WERI-Rb-1 (cell line): ENCODE results near the gene PRDM12.

ENCODE experiments used
- DNase-seq: peaks from one replicate; pipeline ENCODE4 v3.0.0-alpha.2; 2020
- H3K27ac ChIP-seq: fragments of 250-450 bp; sonication (Bioruptor Pico); 2 replicates; pipeline ENCODE4 v1.5.1; 2020; ENCODE audit warnings: mild to moderate bottlenecking, moderate library complexity
- H3K27me3 ChIP-seq: fragments of 250-450 bp; sonication (Bioruptor Pico); 2 replicates; pipeline ENCODE4 v1.5.1; 2021; ENCODE audit warnings: mild to moderate bottlenecking, low read depth, moderate library complexity; ENCODE audit not compliant: insufficient read depth, severe bottlenecking
- H3K36me3 ChIP-seq: fragments of 250-450 bp; sonication (Bioruptor Pico); 2 replicates; pipeline ENCODE4 v1.5.1; 2020; ENCODE audit warnings: mild to moderate bottlenecking, moderate library complexity
- H3K4me3 ChIP-seq: 2 replicates; pipeline ENCODE4 v1.5.1; 2011; ENCODE audit warnings: low read depth, mild to moderate bottlenecking, control low read depth, low read length
- H3K9me3 ChIP-seq: fragments of 250-450 bp; sonication (Bioruptor Pico); 2 replicates; pipeline ENCODE4 v1.5.1; 2021; ENCODE audit warnings: mild to moderate bottlenecking, moderate library complexity; ENCODE audit not compliant: severe bottlenecking
- CTCF ChIP-seq: IDR thresholded peaks from 2 replicates; pipeline ENCODE4 v1.5.1; 2011; ENCODE audit warnings: low read depth, mild to moderate bottlenecking, control low read depth, inconsistent platforms, low read length

The PRDM12 gene

GRCh38 chr9:130663977-130664250 lies 480 bp upstream of the PRDM12 start:
- Histone ChIP-seq H3K4me3 (no peak overlapping the region), H3K27me3 (peaks cover 94% of the 10 kb centered on the region), H3K27ac (no peak overlapping the region), H3K9me3 (no peaks in the 10 kb centered on the region), H3K36me3 (no peaks in the 10 kb centered on the region)
- no peak for DNase-seq
- no peak for TF ChIP-seq CTCF

- no peak for TF ChIP-seq CTCF
- Histone ChIP-seq H3K27me3 (peaks cover 83% of the 10 kb centered on the region), H3K4me3 (no peak overlapping the region), H3K36me3 (no peaks in the 10 kb centered on the region), H3K9me3 (no peaks in the 10 kb centered on the region), H3K27ac (no peak overlapping the region)
- no peak for DNase-seq
These were observed 636 bp downstream of the PRDM12 start for GRCh38 chr9:130665029-130665430.

- TF ChIP-seq CTCF: no peak
- H3K27ac ChIP-seq: no peak overlapping the region
- no peak overlapping the region for H3K4me3 ChIP-seq
- DNase-seq: peak; percentile 36
- peaks cover 76% of the 10 kb centered on the region for H3K27me3 ChIP-seq
- H3K9me3 ChIP-seq: no peaks in the 10 kb centered on the region
- H3K36me3 ChIP-seq: no peaks in the 10 kb centered on the region
These were observed 1.3 kb downstream of the PRDM12 start for GRCh38 chr9:130665431-130666392.

- no peak for DNase-seq
- Histone ChIP-seq H3K27ac (no peak overlapping the region), H3K9me3 (no peaks in the 10 kb centered on the region), H3K4me3 (no peak overlapping the region), H3K27me3 (peaks cover 68% of the 10 kb centered on the region), H3K36me3 (no peaks in the 10 kb centered on the region)
- TF ChIP-seq CTCF: no peak
These were observed 2.2 kb downstream of the PRDM12 start for GRCh38 chr9:130666393-130667119.

- Histone ChIP-seq H3K9me3 (no peaks in the 10 kb centered on the region), H3K4me3 (no peak overlapping the region), H3K36me3 (no peaks in the 10 kb centered on the region), H3K27ac (no peak overlapping the region), H3K27me3 (peaks cover 63% of the 10 kb centered on the region)
- no peak for DNase-seq
- TF ChIP-seq CTCF: no peak
These were observed 2.7 kb downstream of the PRDM12 start for GRCh38 chr9:130667120-130667435.
